CD4-positive, alpha-beta T cell treated with Interferon gamma for 1 hour (primary cell): ENCODE measurements around the gene SVOPL.

ENCODE experiments used
- DNase-seq: peaks from one replicate; pipeline ENCODE4 v3.0.0-alpha.2; 2020

SVOPL gene

DNA sequence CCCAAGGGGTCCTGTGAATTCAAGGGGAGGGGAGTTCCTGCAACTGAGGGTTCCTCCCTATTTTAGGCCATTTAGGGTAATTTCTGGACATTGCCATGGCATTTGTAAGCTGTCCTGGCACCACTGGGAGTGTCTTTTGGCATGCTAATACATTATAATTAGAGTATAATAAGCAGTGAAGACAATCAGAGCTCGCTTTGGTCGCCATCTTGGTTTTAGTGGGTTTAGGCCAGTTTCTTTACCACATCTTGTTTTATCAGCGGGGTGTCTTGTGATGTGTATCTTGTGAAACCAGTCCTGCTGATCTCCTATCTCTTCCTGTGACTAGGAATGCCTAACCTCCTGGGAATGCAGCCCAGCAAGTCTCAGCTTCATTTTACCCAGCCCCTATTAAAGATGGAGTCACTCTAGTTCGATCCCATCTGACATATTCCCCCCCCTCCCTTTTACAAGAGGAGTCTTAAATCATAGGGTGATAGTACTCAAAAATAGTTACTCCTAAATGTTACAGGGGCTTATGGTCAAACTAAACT is 43.2 kb downstream of the SVOPL start:
- no peak for DNase-seq

DNA sequence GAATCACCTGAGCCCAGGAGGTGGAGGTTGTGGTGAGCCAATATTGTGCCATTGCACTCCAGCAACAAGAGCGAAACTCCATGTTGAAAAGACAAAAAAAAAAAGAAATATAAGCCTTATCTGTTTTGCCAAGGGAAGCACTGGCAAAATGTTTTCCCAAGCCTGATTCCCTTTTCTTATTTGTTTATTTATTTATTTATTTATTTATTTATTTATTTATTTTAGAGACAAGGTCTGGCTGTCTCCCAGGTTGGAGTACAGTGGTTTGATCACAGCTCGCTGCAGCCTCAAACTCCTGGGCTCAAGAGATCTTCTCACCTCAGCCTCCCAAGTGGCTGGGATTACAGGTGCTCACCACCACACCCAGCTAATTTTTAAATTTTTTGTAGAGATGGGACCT is 44.2 kb downstream of the SVOPL start:
- DNase-seq: no peak

DNA sequence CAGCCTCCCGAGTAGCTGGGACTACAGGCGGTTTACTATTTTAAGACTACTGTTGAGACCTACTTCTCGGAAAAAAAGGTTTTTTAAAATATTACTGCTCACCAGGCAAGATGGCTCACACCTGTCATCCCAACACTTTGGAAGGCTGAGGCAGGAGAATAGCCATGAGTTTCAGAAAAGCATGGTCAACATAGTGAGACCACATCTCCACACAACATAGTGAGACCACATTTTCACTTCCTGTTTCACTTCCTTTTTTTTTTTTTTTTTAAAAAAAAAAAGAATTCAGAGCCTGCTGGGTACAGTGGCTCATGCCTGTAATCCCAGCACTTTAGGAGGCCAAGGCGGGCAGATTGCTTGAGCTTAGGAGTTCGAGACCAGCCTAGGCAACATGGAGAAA is 46.5 kb downstream of the SVOPL start:
- DNase-seq: no peak

DNA sequence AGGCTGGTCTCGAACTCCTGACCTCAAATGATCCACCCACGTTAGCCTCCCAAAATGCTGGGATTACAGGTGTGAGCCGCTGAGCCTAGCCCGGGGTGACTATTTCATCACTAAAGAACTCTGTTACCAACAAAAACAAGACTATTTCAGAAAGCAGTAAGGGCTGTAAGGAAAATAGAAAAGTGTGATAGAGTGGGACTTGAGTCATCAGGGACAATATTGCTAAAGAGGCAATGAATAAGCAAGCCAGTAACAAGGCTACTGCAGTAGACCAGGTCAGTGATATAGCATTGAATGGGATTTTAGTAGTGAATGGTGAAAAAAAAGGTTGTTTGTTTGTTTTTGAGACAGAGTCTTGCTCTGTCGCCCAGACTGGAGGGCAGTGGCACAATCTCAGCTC is 51.7 kb downstream of the SVOPL start:
- DNase-seq: no peak

DNA sequence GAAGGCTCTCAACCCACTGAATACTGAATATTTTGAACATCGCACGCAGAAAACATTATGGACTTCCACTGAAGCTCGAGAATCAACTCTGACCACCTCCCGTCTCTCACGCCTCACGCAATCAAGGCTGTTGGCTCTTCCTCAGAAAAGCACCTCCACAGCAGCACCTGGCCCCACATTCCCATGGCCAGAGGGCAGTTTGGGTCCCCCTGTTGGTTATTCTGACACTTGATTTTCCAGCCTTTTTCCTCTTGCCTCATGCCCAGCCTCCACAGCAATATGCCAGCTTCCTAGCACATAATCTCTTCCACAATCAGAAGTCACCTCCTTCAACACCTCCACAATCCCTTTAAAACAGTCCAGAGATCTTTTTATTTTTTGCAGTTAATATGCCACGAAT is 55.9 kb downstream of the SVOPL start:
- no peak for DNase-seq

DNA sequence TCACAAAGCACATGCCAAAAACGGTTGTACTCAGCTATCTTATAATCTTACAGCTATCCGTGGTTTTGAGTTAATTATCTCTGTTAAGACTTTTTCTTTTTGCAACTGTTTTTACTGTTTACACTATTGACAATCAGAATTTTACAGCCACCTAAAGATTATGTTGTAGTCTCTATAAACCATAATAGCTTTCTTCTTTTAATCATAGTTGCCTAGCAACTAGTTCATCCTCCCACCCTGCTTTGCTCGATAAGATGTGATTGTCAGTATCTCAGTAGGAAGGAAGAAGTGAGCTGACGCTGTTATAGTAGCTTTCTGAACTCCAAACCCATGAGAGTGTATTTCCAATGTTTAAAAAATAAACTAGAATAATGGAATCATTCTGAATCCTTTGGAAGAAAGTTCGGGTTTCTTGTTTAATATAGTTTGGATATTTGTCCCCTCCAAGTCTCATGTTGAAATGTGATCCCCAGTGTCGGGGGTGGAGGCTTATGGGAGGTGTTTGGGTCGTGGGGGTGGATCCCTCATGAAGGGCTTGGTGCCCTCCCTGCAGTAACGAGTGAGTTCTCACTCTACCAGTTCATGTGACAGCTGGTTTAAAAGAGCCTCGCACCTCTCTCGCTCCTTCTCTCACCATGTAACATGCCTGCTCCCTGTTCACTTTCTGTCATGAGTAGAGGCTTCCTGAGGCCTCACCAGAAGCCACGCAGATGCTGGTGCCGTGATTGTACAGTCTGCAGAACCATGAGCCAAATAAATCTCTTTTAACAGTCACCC is 68.1 kb downstream of the SVOPL start:
- no peak for DNase-seq

DNA sequence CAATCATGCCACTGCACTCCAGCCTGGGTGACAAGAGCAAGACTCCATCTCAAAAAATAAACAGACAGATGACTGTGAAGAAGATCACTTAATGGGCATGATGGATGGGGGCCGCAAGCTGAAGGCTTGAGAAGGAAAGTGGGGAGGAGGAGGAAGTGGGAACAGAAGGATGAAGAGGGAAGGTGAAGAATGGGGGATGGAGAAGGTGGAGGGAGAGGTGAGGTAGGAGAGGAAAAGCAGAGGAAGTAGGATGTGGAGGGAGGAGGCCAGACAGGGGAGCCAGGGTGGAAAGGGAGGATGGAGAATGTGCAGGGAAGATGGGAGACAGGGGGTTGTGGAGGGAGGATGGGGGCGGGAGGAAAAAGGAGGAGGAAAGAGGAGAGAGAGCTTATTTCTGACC is 68.8 kb downstream of the SVOPL start:
- no peak for DNase-seq

DNA sequence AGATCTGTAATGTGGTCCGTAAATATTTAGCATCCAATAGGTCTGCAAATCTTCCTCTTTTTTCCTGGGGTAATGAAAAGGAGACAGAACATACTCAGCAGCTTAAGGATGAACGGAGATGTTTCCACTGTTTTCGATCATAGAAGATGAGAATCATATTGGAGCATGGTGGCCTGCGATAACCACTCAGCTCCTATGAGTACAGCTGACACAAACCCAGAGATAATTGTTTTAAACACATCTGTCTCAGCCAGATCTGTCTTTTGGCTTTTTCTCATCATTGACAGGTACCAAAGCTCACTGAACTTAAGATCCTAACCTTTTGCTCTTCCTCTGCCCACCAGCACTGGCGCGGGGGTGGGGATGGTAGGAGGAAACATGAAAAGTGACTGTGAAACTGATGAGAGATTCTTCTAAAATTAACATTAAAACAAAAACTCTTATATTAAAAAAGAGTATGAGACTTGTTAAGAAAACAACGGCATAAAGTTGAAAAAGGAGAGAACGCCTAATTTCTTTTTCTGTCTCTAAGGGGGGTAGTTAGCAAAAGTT is 71.0 kb downstream of the SVOPL start:
- DNase-seq: no peak

DNA sequence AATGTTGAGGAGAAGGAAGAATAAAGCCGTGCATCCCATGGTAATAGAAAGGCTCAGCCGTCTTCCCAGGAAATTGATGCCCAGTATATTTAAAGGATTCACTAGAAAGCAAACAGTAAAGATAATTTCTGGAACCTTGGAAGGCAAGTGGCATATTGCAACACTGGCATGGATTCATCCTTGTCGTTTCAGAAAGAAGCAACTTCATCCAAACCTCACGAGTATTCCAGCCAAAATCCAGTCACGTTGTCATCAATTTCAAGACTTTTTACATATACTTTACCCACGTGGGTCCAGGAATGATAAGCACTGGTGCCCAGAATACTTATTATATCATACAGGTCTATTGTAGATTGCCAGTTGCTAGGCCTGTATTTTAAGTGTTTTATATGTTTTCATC is 73.8 kb downstream of the SVOPL start:
- DNase-seq: no peak

DNA sequence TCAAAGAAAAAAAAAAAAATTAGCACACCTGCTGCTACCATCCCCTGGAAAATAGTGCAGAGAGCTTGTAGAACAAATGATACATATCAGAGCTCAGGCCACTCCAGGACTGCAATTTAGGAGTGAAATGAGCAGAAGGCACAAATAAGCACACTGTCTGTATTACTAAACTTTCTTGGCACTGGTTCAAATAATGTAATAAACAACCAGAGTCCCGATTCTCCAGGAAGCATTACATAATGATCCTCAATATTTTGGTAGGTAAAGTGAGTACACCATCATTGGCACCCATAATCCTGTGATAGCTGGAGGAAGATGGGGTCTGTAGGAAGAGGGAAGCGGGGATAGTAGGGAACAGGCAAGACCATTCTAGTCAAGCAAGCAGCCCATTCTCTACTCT is 74.3 kb downstream of the SVOPL start:
- no peak for DNase-seq

DNA sequence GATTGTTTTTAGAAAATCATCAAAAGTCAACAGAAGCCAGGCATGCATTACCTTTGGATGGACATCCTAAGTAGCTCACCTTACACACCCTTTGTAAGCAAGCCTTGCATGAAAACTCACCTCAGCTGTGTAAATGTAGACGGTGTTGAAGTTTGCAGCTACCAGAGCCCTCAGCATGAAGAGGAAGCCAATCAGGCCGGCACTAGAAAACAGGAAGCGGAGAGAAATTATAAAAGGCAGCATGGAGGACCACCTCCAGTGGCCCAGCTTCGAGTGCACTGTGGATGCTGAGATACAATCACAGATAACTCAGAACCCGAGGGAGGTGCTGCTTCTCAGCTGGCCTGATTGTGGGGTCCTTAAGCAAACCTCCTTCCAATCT is 75.3 kb downstream of the SVOPL start:
- DNase-seq: no peak

DNA sequence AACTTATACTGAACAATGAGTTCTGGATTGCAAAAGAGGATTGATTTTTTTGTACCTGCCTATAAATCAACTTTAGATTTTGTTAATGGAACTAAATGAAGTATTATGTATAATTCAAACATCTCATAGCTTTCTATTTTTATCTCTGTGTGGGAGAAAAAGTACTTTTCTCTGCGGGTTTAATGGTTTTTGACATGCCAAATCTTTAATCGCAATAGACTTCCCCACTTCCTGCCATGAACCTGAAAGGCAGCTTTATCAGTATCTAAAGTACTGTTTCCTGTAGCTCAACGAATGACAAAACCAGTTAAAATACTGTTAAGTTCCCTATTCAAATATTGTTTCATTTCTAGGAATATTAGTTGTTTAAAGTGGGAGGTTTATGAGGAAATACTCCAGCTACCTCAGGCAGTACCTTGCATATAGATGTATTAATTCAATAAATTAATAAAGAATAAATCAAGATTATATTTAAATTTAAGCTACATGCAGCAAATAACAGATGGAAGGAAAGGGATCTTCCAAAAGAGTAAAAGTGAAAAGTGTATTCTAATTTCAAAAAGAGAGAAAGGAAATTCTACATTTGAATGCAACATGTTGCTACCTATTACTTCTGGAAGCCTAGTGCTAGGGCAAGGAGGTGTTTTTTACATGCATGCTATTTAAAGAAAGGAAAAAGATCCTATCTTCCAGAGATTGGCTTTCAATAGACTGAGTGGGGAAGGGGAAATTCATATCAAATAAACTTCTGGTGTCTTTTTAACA is 75.9 kb downstream of the SVOPL start:
- DNase-seq: no peak

DNA sequence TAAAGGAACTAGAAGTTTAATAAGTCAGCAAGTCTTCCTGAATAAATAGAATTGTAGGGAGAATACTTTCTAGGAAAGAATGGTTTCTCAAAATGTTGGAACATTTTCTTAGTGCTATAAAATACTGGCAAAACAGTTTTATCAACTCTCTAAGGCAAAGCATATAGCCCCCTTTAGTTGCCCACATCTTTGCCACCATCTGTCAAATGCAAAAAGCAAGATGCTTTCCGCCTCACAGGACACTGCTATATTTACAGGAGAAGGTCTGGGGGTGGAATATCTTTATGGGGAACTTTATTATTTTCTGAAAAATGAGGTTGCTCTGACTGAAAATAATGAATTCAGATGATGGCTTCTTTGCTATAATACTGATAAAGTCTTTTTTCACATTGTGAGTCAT is 78.3 kb downstream of the SVOPL start:
- no peak for DNase-seq

DNA sequence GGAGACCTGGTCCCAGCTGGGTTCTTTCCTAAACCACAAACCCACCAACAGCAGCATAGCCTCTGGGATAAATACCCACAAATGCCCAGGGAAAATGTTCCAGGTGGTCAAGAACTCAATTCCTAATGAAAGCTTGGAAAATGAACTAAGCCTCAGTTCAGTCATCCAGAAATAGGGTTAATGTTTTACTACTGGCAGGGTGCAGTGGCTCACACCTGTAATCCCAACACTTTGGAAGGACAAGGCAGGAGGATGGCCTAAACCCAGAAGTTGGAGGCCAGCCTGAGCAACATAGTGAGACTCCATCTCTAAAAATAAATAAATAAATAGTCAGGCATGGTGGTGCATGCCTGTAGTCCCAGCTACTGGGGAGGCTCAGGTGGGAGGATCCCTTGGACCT is 82.2 kb downstream of the SVOPL start:
- no peak for DNase-seq

DNA sequence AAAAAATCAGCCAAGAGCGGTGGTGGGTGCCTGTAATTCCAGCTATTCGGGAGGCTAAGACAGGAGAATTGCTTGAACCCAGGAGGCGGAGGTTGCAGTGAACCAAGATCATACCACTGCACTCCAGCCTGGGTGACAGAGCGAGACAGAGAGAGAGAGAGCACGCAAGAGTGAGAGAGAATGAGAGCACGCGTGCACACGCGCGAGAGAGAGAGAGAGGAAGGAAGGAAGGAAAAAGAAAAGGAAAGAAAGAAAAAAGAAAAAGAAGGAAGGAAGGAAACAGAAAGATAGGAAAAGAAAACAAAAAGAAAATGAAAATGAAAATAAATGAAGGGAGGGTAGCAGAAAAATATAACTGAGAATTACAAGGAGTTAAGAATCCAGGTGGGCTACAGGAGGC is 82.7 kb downstream of the SVOPL start:
- no peak for DNase-seq

DNA sequence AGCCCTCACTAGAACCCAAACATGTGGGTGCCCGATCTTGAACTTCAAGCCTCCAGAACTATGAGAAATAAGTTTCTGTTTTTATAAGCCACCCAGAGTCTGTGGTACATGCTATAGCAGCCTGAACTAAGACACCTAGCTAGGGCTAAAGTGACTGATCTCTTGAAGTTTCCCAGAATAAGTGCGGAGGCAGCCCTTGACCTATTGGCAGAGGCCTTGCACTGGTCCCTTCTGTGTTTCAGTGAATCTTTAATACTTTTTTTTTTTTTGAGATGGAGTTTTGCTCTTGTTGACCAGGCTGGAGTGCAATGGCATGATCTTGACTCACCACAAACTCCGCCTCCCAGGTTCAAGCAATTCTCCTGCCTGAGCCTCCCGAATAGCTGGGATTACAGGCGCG is 85.1 kb downstream of the SVOPL start:
- DNase-seq: no peak

DNA sequence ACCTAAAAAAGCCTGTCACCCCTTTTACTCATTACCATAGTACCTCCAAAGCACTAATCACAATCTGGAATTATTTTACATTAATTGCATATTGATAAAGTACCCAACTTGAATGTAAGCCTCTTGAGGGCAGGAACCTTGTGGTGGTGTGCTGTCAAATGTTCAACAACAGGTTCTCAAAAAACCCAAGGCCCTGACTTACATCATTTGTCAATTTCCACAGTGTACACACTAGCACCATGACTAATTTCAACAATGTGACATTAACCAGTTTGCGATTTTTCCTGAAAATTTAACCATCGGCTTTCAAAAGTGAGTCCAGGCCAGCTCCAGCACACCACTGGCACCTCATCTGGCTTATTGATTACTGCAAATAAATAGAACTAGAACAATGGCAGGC is 87.5 kb downstream of the SVOPL start:
- no peak for DNase-seq

DNA sequence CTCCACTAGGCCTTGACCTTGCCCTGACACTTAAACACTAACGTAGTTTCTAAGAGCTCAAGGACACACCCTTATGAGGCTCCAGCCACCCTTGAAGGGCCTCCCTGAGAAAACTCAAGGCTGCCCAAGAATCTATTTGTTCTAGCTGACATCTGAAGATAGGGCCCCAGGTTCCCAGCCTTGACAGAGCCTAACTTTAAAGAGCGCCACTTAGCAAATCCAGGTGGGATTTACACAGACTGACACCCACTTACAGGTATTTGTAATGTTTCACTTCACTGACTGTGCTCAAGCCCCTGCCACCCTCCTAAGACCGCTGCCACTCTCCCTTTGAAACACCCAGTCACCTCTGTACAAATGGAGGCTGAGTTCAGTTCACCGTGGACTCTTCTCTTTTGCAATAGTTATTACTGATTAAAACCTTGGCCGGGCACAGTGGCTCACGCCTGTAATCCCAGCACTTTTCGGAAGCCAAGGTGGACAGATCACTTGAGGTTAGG is 90.4 kb downstream of the SVOPL start:
- DNase-seq: no peak

DNA sequence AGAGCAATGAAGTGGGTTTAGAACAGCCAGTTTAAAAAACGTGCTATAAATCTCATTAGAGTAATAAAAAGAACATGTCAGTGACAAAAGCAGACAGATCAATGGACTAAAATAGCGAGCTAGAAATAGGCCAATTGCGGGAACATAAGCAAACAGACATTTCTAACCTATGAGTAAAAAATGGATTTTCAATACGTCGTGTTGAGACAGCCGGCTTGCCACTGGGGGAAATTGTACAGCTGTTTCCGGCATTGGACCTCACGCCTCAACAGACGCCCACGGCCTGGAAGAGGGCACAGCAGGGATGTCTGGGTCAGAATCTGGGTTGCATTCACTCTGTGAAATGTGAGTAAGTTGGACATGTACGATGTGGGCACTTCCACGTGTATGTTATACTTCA is 92.9 kb downstream of the SVOPL start:
- no peak for DNase-seq

DNA sequence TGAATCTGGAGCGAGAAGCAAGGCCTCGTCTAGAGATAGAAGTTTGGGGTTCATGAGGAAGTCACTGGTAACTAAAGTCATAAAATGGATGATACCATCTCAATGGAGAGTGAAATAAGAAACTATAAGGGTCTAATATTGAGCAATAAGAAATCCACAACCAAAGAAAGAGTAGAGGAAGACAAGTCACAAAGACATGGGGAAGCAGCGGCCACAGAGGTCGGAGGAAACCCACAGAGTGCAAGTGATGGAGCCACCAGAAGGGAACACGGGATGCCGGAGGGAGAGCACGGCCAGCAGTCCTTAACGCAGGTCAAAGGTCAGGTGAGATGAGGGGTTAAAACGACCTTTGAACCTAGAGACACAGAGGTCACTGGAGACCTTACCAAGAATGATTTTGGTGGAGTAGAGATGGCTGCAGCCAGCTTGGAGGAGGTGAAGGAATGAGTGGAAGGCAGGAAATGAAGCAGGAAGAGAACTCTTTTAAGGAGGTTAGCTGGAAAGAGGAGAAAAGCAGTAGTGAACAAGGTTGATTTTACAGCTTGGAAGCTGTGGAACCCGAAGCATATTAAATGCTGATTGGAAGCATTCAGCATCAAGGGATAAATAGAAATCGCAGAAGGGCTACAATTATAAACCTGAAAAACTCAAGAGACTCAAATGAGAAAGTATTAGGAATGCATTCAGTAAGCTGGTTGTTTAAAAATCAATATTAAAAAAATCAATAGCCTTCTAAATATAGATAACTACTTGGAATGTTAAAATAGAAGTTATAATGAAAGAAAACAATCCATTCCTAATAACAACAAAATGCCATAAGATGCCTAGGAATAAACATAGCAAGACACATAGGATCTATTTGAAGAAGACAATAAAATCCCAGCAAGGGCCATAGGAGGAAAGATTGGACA is 93.7 kb downstream of the SVOPL start:
- no peak for DNase-seq

DNA sequence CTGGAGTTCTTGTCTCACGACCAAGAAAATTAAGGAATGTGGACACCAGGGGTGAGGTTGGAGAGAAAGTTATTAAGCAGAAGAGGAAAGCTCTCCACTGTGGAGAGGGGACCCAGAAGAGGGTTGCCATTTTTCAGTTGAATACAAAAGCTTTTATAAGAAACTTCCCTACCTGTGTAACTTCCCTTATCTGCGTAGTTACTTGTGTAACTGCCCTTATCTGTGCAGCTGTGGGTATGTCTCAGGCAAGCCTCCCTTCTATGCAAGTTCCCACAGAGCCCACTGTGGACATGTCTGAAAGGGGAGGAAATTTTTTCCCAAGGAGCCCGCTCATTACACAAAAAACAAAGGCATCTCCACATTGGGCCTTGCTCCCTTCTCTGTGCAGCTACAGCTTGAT is 94.9 kb downstream of the SVOPL start:
- no peak for DNase-seq

DNA sequence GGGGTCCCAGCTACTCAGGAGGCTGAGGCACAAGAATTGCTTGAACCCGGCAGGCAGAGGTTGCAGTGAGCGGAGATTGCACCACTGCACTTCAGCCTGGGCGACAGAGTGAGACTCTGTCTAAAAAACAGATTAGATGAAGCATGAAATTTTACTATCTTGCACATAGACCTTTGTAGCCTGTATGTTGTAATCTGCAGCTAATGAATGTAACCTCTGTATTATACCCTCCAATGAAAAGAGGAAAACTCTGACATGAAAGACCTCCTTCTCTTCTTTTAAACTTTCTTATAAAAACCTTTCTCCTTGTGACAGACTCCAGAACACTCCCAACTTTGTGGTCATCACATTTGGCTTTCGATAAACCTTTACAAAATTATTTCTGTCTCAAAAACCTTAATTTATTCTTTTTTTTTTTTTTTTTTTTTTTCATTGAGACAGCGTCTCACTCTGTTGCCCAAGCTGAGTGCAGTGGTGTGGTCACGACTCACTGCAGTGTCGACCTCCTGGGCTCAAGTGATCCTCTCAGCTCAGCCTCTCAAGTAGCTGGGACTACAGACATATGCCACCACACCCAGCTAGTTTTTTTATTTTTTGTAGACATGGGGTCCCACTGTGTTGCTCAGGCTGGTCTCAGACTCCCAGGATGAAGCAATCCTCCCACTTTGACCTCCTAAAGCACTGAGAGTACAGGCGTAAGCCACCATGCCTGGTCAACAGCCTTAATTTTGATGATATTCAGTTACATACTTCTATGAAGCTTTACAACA is 97.4 kb downstream of the SVOPL start:
- no peak for DNase-seq
